Activated CD8-positive, alpha-beta memory T cell treated with anti-CD3 and anti-CD28 coated beads, Interleukin-2, amount 50 U/mL, for 24 hours (primary cell): ENCODE measurements around the gene SULT1A2.
"Not testable (repeated sequence)": the region's sequence is repeated elsewhere in the genome, so short reads cannot be mapped to it uniquely, and the experiment has no call there.

Experiments used
- DNase-seq: peaks from one replicate; pipeline ENCODE4 v3.0.0-alpha.2; 2020; ENCODE audit errors: extremely low read depth

The SULT1A2 gene

DNA sequence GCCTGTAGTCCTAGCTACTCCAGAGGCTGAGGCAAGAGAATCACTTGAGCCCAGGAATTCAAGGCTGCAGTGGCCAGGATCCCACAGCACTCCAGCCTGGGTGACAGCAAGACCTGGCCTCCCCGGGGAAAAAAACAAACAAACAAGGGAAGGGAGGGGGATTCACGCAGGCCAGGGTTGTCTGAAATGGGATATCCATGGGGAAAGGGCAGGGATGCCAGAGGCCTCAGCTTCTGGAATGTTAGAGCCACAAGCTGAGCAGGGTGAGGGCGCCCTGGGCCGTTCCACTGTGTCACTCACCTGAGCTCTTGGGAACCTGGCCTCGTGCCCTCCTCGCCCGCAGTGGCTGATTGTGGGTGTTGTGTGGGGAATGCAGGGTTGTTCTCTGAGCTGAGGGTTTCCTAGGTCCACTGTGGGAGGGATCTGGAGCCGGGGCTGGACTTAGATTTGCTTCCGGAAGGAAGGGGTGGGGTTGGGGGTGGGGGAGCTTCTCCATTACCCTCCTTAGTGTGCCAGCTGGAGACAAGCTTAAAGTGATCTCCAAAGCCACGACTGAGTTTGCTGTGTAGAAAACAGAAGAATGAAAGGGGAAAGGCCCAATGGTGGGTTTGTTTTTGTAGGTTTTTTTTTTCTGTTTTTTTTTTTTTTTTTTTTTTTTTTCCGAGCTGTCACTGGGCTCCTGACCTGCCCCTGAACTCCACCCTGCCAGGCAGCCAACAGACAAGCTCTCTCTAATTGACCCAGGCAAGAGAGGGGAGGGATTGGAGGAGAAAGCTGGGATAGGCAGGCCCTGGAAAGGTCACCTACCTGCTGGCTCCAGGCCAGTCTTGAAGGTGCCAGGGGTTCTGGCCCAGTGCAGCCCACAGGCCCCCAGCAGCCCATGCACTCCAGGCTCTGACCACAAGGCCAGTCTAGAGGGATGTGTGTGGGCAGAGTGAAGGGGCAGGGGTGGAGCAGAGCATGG is 13.1 kb upstream of the SULT1A2 start, which contains the start of gene SULT1A1:
Gene SULT1A1, minus strand, starts transcription at position 414 of the 964 bp plus-strand sequence. CDS start 1,189 bp downstream, outside the sequence.
- DNase-seq, result no peak

DNA sequence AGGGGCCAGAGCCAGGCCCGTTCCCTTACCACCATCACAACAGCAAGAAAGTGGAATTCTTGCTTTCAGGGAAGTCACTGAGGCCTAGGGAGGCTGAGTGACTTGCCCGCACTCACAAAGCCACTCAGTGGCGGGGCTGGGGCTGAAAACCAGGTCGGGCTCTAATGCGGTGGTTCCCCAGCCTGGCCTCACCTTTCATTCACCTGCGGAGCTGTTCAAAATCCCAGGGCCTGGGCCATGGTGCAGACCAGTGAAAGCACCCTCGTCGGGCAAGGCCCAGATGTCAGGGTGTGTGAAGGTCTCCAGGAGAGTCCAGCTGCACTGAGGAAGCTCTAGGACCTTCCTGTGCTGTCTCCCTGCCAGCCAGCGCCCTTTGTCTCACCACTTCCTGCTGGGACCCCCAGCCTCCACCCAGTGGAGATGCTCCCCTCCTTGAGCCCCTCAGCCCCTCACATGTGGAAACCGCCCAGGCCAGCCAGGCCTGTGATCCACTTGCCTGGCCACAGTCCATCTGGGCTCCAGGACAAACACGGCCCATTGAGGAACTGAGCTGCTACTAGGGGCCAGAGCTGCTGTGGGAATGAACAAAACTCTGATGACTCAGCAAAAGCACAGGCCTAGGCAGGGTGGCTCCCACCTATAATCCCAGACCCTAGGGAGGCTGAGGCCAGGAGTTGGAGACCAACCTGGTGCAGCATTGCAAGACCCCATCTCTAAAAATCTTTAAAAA is 12.2 kb upstream of the SULT1A2 start:
- not testable (repeated sequence) for DNase-seq

DNA sequence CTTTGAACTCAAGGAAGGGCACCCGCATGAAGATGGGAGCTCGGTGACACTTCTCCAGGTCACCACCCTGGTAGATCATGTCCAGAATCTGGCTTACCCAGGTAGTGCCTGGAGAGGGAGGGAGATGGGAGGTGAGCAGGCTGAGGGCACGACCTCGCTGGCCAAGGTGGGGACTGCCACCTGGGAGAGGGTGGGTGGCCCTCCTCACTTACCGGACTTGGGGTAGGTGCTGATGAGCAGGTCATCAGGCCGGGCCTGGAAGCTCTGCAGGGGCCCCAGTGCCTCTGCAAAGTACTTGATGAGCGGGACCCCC is 11.6 kb upstream of the SULT1A2 start:
- DNase-seq, result not testable (repeated sequence)

DNA sequence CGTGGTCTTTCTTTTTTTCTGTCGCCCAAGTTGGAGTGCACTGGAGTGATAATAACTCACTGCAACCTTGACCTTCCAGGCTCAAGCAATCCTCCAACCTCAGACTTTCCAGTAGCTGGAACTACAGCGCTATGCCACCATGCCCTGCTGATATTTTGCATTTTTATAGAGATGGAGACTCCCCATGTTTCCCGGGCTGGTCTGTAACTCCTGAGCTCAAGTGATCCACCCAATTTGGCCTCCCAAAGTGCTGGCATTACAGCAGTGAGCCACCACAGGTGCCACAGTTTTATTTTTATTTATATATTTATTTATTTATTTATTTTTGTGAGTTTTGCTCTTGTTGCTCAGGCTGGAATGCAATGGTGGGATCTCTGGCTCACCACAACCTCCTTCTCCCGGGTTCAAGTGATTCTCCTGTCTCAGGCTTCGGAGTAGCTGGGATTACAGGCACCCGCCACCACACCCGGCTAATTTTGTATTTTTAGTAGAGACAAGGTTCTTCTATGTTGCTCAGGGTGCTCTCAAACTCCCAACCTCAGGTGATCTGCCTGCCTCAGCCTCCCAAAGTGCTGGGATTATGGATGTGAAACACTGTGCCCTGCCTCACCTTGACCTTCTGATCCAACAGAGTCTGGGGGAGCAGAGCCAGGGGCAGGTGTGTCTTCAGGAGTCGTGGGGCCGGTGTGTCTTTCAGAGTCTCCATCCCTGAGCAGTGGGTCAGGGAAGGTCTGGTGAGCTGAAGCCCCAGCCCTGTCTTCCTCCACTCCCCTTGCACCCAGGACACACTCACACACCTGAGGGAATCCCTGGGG is 11.0 kb upstream of the SULT1A2 start:
- not testable (repeated sequence) for DNase-seq

DNA sequence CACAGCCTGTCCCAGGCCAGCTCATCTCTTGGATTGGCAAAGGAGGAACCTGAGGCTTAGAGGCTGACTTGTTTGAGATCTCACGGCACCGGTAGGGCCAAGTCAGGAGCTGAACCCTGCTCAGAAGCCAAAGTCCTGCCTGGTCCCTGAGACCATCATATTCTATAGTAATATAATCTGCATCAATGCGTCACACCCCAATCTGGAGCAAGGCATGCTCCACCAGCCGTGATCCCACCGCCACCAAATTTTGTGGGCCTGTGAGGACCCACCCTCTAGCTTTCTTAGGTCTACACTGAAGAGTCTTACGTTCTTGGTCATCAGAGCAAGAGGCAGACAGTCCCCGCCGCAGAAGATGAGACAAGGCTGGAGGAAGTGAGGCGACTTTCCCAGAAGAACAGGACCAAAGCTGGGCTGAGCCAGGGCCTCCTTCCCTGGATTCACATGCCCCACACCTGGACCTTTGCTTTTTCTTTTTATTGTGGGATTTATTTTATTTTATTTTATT is 10.3 kb upstream of the SULT1A2 start:
- no peak for DNase-seq

DNA sequence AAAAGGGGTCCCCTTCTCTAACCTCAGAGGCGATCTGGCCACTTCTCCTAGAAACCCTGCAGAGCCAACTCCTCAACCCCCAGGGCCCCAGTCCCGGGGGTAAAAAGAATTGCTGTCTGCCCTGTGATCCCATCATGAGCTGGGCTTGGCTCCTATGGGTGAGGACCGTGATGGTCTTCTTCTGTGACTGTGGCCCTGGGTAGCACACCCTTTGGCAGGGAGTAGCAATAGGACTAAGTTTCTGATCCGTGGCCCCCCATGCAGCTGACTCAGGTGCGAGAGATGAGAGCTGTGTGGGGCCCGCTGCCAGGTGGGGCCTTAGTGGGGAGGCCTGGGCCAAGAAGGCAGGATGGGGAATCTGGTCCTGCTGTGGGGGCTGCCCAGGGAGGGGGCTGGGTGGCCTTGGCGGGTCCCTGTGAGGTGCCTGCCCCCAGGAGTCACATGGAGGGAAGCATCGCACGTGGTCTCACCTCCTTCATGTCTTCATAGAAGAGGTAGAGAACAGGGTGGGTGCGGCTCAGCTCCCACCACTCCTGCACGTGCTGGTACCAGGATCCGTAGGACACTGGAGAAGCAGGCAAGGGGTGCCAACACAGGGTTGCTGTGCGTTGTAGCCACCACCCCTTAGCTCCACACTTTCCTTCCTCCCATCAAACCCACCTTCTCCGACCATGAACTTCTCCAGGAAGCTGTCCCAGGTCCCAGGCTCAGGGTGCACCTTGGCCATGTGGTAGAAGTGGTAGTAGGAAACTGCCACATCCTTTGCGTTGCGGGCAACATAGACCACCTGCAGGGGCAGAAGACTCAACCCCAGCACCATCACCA is 9.7 kb upstream of the SULT1A2 start:
- no peak for DNase-seq

DNA sequence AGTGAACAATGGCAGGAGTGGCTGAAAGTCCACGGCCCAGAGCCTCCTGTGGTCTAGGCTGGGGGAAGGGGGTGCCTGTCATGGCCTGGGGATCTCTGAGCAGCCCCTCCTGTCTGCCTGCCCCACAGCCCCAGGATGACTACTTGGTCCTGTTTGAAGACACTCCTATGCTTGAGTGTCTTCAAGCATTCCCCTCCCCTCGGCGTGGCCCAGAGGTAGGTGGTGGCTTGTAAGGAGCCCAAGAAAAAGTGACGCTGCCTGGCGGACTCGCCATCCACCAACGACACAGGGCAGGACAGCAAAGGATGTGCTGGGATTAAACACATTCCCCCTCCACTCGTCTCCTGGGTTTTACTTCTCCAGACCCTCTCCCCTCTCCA is 7.3 kb upstream of the SULT1A2 start:
- DNase-seq, result no peak

DNA sequence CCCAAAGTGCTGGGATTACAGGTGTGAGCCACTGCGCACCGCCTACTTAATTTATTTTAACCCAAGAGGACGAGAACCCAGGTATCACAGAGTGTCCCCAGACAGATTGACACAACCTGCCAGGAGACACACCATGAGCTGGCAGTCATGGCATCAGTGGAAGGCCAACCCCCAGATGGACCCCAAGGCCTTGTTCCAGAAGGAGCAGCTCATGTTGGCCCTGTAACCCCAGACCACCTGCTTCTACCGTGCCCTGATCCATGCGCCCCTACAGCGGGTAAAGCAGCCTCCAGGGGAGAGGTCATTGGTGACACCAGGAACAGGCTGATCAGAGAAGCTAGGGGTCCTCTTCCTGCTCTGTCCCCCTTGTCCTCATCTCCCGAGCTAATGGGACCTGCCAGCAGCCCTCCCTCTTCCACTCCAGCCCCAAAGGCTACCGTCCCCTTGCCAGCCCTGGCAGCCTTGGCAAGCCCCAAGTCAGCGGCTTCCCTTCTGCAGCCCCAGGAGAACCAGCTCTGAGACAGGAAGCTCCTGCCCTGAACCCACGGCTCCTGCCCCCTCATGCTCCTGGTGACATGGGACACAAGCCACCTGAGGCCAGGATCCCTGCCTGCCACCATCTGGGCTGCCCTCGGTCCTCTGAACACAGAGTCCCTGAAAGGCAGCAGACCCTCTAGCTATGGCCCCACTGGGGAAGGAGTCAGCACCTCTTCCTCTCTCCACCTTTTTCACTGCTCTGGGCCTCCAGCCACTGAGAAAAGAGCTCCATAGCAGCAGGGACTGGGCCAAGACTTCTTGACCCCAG is 6.7 kb upstream of the SULT1A2 start:
- DNase-seq, result no peak

DNA sequence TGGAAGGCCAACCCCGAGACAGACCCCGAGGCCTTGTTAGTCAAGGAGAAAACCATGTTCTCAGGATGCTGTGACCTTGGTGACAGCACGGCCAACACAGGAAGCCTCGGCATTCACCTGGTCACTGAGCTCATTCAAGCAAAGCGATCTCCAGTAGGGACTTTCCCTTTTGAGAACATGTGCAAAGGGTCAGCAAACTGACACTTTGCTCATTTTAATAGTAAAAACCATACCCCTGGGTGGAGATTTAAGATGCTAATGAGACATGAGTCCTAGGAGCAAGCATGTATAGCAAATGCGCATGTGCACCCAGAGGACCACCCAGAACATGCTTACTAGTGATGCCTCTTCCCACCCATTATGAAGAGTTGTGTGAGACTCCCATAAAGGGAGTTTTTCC is 5.7 kb upstream of the SULT1A2 start:
- no peak for DNase-seq

DNA sequence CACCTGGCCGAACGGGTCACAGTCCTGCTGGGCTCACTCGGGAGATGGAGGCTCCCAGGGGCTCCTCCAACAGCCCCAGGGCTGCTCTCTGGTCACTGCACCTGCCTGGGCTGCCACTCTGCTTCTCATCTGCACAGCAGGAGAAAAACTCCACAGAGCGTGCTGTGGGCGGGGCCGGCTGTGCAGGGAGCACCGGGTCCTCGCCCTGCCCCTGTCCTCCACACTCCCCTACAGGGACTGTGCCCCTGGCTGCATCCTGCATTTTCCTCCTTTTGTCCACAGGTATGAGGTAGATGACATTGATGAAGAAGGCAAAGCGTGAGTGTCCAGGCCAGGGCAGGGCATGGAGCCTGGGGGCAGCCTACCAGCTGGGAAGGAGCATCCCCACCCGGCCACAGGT is 5.2 kb upstream of the SULT1A2 start:
- DNase-seq, result not testable (repeated sequence)

DNA sequence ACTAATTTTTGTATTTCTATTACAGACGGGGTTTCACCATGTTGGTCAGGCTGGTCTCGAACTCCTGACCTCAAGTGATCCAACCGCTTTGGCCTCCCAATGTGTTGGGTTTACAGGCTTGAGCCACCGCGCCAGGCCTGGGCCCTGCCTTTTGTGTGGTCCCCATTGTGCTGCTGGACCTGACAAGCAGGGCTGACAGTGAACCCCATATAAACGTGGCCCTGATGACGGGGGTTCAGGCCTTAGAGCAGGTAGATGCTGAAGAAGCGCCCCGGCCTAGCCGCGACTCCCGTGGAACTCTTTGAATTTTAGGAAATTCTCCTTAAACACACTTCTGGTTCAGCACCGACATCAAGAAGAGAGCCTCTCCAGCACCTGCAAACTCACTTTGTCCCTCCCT is 4.7 kb upstream of the SULT1A2 start:
- not testable (repeated sequence) for DNase-seq

DNA sequence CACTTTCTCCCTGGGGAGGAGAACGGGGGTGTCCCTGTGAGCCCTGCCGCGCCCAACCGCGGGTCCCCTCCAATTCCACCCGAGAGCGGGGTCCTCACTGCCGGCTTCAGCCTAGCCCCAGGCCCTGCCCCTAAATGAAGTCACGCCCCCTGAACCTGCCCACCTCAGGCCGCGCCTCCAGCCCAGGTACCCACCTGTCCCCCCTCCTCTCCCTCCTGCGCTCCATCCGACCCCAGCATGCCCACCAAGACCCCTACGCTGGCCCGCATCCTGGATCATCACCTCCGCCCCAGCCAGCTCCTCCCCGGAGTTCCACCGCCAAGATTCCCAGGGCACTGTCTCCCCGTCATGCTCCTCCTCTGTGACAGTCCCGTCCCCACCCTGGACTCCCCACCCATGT is 4.1 kb upstream of the SULT1A2 start:
- not testable (repeated sequence) for DNase-seq

DNA sequence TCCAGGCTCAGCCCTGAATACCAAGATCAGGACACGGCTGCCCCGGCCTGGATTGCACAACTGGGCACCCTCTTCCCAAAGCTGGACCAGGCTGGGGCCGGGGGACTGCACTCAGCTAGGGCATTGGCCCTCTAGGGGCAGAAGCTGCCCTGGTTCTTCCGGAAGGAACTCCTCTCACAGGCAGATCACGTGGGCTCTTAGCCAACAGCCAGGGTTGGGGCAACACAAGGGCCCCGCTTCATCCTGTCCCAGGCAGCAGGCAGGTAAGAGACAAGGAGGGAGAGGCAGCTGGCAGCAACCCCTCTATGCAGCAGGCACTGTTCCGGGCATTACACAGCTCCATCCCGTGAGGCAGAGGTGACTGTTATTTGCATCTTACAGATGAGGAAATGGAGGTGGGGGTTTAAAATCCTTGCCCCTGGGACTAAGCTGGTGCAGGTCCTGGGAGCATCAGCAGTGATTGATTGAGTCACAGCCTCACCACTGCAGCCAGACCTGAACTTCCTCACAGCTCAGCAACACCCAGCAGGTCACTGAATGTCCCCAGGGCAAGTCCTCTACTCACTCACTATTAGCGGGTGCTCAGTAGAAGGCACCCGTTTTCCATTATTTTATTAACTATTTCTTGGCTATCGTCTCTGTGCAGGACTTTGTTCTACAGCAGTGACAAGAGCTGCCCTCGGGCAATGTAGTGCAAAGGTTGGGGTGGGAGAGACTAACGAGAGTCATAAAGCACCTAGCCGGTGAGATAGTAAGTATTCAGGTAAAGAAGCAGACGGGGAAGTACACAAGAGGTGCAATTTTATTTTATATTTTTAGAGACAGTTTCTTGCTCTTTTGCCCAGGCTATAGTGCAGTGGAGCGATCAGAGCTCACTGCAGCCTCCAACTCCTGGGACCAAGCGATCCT is 2.8 kb upstream of the SULT1A2 start:
- DNase-seq, result not testable (repeated sequence)

DNA sequence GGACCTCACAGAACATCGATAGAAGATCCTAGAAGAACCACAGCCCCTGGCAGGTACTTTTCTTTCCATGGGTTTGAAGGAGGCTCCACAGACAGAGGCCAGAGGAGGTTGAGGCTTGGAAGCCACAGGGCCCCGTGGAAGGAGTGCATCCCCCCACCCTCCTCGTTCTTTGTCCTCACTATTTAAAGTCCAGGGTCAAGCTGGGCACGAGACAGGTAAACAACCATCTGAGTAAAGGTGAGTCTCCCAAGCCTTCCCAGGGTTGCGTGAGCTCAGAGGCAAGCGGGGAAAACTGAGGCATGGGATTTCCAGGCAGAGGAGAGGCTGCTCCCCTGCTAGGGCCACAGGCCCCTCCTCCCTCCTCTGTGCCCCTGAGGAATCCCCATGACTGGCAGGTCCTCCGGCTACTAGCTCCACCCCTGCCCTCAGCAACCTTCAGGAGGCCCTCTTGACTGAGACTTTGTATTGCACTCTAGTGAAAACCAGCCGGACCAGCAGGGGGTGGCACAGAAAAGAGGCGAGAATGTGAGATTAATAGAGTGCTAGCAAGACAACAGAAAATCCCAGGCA is 927 bp upstream of the SULT1A2 start:
- DNase-seq, result no peak

DNA sequence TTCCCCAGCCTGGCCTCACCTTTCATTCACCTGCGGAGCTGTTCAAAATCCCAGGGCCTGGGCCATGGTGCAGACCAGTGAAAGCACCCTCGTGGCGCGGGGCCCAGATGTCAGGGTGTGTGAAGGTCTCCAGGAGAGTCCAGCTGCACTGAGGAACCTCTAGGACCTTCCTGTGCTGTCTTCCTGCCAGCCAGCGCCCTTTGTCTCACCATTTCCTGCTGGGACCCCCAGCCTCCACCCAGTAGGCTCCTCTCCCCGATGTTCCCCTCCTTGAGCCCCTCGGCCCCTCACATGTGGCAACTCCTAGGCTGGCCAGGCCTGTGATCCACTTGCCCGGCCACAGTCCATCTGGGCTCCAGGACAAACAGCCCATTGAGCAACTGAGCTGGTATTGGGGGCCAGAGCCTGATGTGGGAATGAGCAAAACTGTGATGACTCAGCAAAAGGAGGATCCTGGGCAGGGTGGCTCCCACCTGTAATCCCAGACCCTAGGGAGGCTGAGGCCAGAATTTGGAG is 677 bp downstream of the SULT1A2 start:
- no peak for DNase-seq

DNA sequence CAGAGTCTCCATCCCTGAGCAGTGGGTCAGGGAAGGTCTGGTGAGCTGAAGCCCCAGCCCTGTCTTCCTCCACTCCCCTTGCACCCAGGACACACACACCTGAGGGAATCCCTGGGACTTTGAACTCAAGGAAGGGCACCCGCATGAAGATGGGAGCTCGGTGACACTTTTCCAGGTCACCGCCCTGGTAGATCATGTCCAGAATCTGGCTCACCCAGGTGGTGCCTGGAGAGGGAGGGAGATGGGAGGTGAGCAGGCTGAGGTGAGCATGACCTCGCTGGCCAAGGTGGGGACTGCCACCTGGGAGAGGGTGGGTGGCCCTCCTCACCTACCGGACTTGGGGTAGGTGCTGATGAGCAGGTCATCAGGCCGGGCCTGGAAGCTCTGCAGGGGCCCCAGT is 1.4 kb downstream of the SULT1A2 start:
- not testable (repeated sequence) for DNase-seq

DNA sequence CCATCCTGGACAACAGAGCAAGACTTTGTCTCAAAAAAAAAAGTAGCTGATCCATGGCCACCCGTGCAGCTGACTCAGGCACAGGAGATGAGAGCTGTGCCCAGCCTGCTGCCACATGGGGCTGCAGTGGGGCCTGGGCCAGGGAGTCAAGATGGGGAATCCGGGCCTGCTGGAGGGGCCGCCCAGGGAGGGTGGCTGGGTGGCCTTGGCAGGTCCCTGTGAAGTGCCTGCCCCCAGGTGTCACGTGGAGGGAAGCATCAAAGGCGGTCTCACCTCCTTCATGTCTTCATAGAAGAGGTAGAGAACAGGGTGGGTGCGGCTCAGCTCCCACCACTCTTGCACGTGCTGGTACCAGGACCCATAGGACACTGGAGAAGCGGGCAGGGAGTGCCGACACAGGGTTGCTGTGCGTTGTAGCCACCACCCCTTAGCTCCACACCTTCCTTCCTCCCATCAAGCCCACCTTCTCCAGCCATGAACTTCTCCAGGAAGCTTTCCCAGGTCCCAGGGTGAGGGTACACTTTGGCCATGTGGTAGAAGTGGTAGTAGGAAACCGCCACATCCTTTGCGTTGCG is 3.8 kb downstream of the SULT1A2 start:
- DNase-seq, result no peak

DNA sequence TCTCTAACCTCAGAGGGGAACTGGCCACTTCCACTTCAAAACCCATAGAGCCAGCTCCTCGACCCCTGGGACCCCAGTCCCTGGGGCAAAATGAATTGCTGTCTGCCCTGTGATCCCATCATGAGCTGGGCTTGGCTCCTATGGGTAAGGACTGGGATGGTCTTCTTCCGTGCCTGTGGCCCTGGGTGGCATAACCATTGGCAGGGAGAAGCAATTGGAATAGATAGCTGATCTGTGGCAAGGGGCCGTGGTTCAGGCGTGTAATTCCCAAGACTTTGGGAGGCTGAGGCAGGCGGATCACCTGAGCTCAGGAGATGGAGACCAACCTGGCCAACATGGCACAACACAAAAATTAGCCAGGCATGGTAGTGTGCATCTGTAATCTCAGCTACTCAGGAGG is 4.3 kb downstream of the SULT1A2 start:
- DNase-seq, result no peak
